ENCODE results near the gene KRTAP1-3.
"Not testable (repeated sequence)": the region's sequence is repeated elsewhere in the genome, so short reads cannot be mapped to it uniquely, and the experiment has no call there.

KRTAP1-3 gene

GRCh38 chr17:41009301-41009760, 25.3 kb downstream of the KRTAP1-3 start:
- DNase-seq: no peak

- no peak for DNase-seq
Observed at GRCh38 chr17:41008811-41009210, 25.9 kb downstream of the KRTAP1-3 start, which contains the start of gene KRTAP3-1. TSS of gene KRTAP3-1 (minus strand) at chr17:41009128. CDS start at chr17:41009074, 54 bp downstream.

GRCh38 chr17:41004397-41004796, 30.3 kb downstream of the KRTAP1-3 start:
- no peak for DNase-seq

- DNase-seq: no peak
Observed at GRCh38 chr17:41003926-41004325, 30.7 kb downstream of the KRTAP1-3 start.

- DNase-seq: no peak
Observed at GRCh38 chr17:41002814-41003213, 31.9 kb downstream of the KRTAP1-3 start.

- DNase-seq: no peak
Observed at GRCh38 chr17:41001795-41002194, 32.9 kb downstream of the KRTAP1-3 start.

- not testable (repeated sequence) for DNase-seq
Observed at GRCh38 chr17:40999563-40999962, 35.1 kb downstream of the KRTAP1-3 start, which contains the start of gene KRTAP3-2. TSS of gene KRTAP3-2 (minus strand) at chr17:40999906. CDS start at chr17:40999853, 53 bp downstream.

- DNase-seq: no peak
Observed at GRCh38 chr17:40997361-40997760, 37.3 kb downstream of the KRTAP1-3 start.

GRCh38 chr17:40996829-40997228, 37.8 kb downstream of the KRTAP1-3 start:
- DNase-seq: no peak

- DNase-seq: no peak
Observed at GRCh38 chr17:40995116-40995515, 39.6 kb downstream of the KRTAP1-3 start.

- DNase-seq: no peak
Observed at GRCh38 chr17:40993839-40994238, 40.8 kb downstream of the KRTAP1-3 start, which contains the start of gene KRTAP3-3. TSS of gene KRTAP3-3 (minus strand) at chr17:40994164. CDS start at chr17:40994097, 67 bp downstream.

GRCh38 chr17:40993084-40993483, 41.6 kb downstream of the KRTAP1-3 start:
- no peak for DNase-seq

- DNase-seq: no peak
Observed at GRCh38 chr17:40992666-40993065, 42.0 kb downstream of the KRTAP1-3 start.

GRCh38 chr17:40986920-40987319, 47.8 kb downstream of the KRTAP1-3 start:
- DNase-seq: no peak

GRCh38 chr17:40984226-40984625, 50.4 kb downstream of the KRTAP1-3 start, which contains the start of gene KRT40:
TSS of gene KRT40 (minus strand) at chr17:40984326. CDS start at chr17:40984273, 53 bp downstream.
- DNase-seq: no peak
